Measurements from ENCODE around the gene RNF11.

RNF11 gene

GRCh38 chr1:51304360-51304759 lies 68.3 kb downstream of the RNF11 start:
- H3K9ac ChIP-seq (ENCODE audit: insufficient read length) = no peak overlapping the region
- H3K36me3 ChIP-seq (ENCODE audit: insufficient read depth, low read length) = no peaks in the 10 kb centered on the region
- no peak overlapping the region for H3K27ac ChIP-seq
- H3K9me3 ChIP-seq (ENCODE audit: low read depth, low read length) = no peaks in the 10 kb centered on the region
- TF ChIP-seq FOXP2 (optimal IDR thresholded peaks at IDR 0.05; ENCODE audit: control extremely low read depth, extremely low read length, insufficient read depth) (no peak), POLR2AphosphoS5 (IDR thresholded peaks at IDR 0.05; ENCODE audit: borderline replicate concordance, low read depth, low read length) (no peak), EZH2 (IDR thresholded peaks at IDR 0.05) (no peak)
- no peak for DNase-seq (ENCODE audit: low read depth, low spot score)
- no peak overlapping the region for H3K4me3 ChIP-seq

- no peak for DNase-seq (ENCODE audit: low read depth, low spot score)
- H3K36me3 ChIP-seq (ENCODE audit: insufficient read depth, low read length) = no peaks in the 10 kb centered on the region
- no peaks in the 10 kb centered on the region for H3K9me3 ChIP-seq (ENCODE audit: low read depth, low read length)
- no peak overlapping the region for H3K27ac ChIP-seq
- no peak for TF ChIP-seq POLR2AphosphoS5 (IDR thresholded peaks at IDR 0.05; ENCODE audit: borderline replicate concordance, low read depth, low read length)
- no peak for TF ChIP-seq FOXP2 (optimal IDR thresholded peaks at IDR 0.05; ENCODE audit: control extremely low read depth, extremely low read length, insufficient read depth)
- no peak for TF ChIP-seq EZH2 (IDR thresholded peaks at IDR 0.05)
- no peak overlapping the region for H3K4me3 ChIP-seq
- no peak overlapping the region for H3K9ac ChIP-seq (ENCODE audit: insufficient read length)
Measured at GRCh38 chr1:51305371-51305823, 69.3 kb downstream of the RNF11 start.

GRCh38 chr1:51306950-51307349 lies 70.9 kb downstream of the RNF11 start:
- H3K9ac ChIP-seq (ENCODE audit: insufficient read length) = no peak overlapping the region
- no peak overlapping the region for H3K27ac ChIP-seq
- no peaks in the 10 kb centered on the region for H3K36me3 ChIP-seq (ENCODE audit: insufficient read depth, low read length)
- no peaks in the 10 kb centered on the region for H3K9me3 ChIP-seq (ENCODE audit: low read depth, low read length)
- TF ChIP-seq EZH2 (IDR thresholded peaks at IDR 0.05) = no peak
- no peak for TF ChIP-seq POLR2AphosphoS5 (IDR thresholded peaks at IDR 0.05; ENCODE audit: borderline replicate concordance, low read depth, low read length)
- no peak for TF ChIP-seq FOXP2 (optimal IDR thresholded peaks at IDR 0.05; ENCODE audit: control extremely low read depth, extremely low read length, insufficient read depth)
- DNase-seq (ENCODE audit: low read depth, low spot score) = no peak
- no peak overlapping the region for H3K4me3 ChIP-seq

- no peak overlapping the region for H3K9ac ChIP-seq (ENCODE audit: insufficient read length)
Measured at GRCh38 chr1:51308636-51309035, 72.6 kb downstream of the RNF11 start.

GRCh38 chr1:51309291-51309690 lies 73.2 kb downstream of the RNF11 start:
- Histone ChIP-seq H3K27ac (no peak overlapping the region), H3K36me3 (ENCODE audit: insufficient read depth, low read length) (no peaks in the 10 kb centered on the region), H3K4me3 (no peak overlapping the region), H3K9ac (ENCODE audit: insufficient read length) (no peak overlapping the region), H3K9me3 (ENCODE audit: low read depth, low read length) (no peaks in the 10 kb centered on the region)
- no peak for DNase-seq (ENCODE audit: low read depth, low spot score)
- TF ChIP-seq FOXP2 (optimal IDR thresholded peaks at IDR 0.05; ENCODE audit: control extremely low read depth, extremely low read length, insufficient read depth) (no peak), POLR2AphosphoS5 (IDR thresholded peaks at IDR 0.05; ENCODE audit: borderline replicate concordance, low read depth, low read length) (no peak), EZH2 (IDR thresholded peaks at IDR 0.05) (no peak)

More at GRCh38 chr1:51308636-51309035, 72.6 kb downstream of the RNF11 start:
- TF ChIP-seq EZH2 (IDR thresholded peaks at IDR 0.05) (no peak), FOXP2 (optimal IDR thresholded peaks at IDR 0.05; ENCODE audit: control extremely low read depth, extremely low read length, insufficient read depth) (no peak), POLR2AphosphoS5 (IDR thresholded peaks at IDR 0.05; ENCODE audit: borderline replicate concordance, low read depth, low read length) (no peak)
- no peak for DNase-seq (ENCODE audit: low read depth, low spot score)
- no peak overlapping the region for H3K4me3 ChIP-seq
- H3K9me3 ChIP-seq (ENCODE audit: low read depth, low read length) = no peaks in the 10 kb centered on the region
- H3K27ac ChIP-seq = no peak overlapping the region
- H3K36me3 ChIP-seq (ENCODE audit: insufficient read depth, low read length) = no peaks in the 10 kb centered on the region

GRCh38 chr1:51310871-51311613 lies 75.0 kb downstream of the RNF11 start:
- no peak for DNase-seq (ENCODE audit: low read depth, low spot score)
- Histone ChIP-seq H3K9ac (ENCODE audit: insufficient read length) (no peak overlapping the region), H3K27ac (no peak overlapping the region), H3K36me3 (ENCODE audit: insufficient read depth, low read length) (no peaks in the 10 kb centered on the region), H3K9me3 (ENCODE audit: low read depth, low read length) (no peaks in the 10 kb centered on the region), H3K4me3 (no peak overlapping the region)
- TF ChIP-seq EZH2 (IDR thresholded peaks at IDR 0.05) (no peak), POLR2AphosphoS5 (IDR thresholded peaks at IDR 0.05; ENCODE audit: borderline replicate concordance, low read depth, low read length) (no peak), FOXP2 (optimal IDR thresholded peaks at IDR 0.05; ENCODE audit: control extremely low read depth, extremely low read length, insufficient read depth) (no peak)

- no peak for DNase-seq (ENCODE audit: low read depth, low spot score)
- no peak overlapping the region for H3K9ac ChIP-seq (ENCODE audit: insufficient read length)
- TF ChIP-seq POLR2AphosphoS5 (IDR thresholded peaks at IDR 0.05; ENCODE audit: borderline replicate concordance, low read depth, low read length) (no peak), FOXP2 (optimal IDR thresholded peaks at IDR 0.05; ENCODE audit: control extremely low read depth, extremely low read length, insufficient read depth) (no peak), EZH2 (IDR thresholded peaks at IDR 0.05) (no peak)
- no peak overlapping the region for H3K4me3 ChIP-seq
- no peak overlapping the region for H3K27ac ChIP-seq
- no peaks in the 10 kb centered on the region for H3K36me3 ChIP-seq (ENCODE audit: insufficient read depth, low read length)
- no peaks in the 10 kb centered on the region for H3K9me3 ChIP-seq (ENCODE audit: low read depth, low read length)
Measured at GRCh38 chr1:51311826-51312225, 75.8 kb downstream of the RNF11 start.

- no peak overlapping the region for H3K27ac ChIP-seq
Measured at GRCh38 chr1:51312718-51313117, 76.6 kb downstream of the RNF11 start.

More at GRCh38 chr1:51312718-51313117, 76.6 kb downstream of the RNF11 start:
- Histone ChIP-seq H3K9ac (ENCODE audit: insufficient read length) (no peak overlapping the region), H3K36me3 (ENCODE audit: insufficient read depth, low read length) (no peaks in the 10 kb centered on the region), H3K4me3 (no peak overlapping the region), H3K9me3 (ENCODE audit: low read depth, low read length) (no peaks in the 10 kb centered on the region)
- TF ChIP-seq POLR2AphosphoS5 (IDR thresholded peaks at IDR 0.05; ENCODE audit: borderline replicate concordance, low read depth, low read length) = no peak
- TF ChIP-seq FOXP2 (optimal IDR thresholded peaks at IDR 0.05; ENCODE audit: control extremely low read depth, extremely low read length, insufficient read depth) = no peak
- TF ChIP-seq EZH2 (IDR thresholded peaks at IDR 0.05) = no peak
- DNase-seq (ENCODE audit: low read depth, low spot score) = no peak

Data from SK-N-MC (cell line).